ENCODE data around the gene SCYL2. TPM values are rescaled to one million over a fixed set of nuclear protein-coding genes. Genes with fewer than 3 reads are reported as not detected.
"Not testable (repeated sequence)": the region's sequence is repeated elsewhere in the genome, so short reads cannot be mapped to it uniquely, and the experiment has no call there.

The SCYL2 gene
- total RNA-seq, 4 donors from 2014 or later: 24.6 to 103 (median 42.5) TPM

DNA sequence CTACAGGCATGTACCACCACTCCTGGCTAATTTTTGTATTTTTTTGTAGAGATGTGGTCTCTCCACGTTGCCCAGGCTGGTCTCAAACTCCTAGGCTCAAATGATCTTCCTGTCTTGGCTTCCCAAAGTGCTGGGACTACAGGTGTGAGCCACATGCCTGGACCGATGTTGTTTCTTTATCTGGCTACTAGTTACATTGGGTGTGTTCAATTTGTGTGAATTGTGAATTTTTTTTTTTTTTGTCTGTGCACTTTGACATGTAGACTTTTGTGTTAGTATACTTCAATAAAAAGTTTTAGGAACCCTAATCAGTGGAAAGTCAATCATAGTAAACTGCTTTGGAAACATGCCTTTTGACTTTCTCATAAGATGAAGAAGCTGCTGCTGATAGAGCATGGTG is 65.9 kb downstream of the SCYL2 start:
- intact Hi-C loops (cut with DNase I; ENCODE audit: low total_unique reads): no loop called here
- DNase-seq: no peak
- no peaks in the 10 kb centered on the region for H3K27me3 ChIP-seq
- H3K4me1 ChIP-seq: no peaks in the 10 kb centered on the region
- H3K36me3 ChIP-seq: no peaks in the 10 kb centered on the region
- H3K4me3 ChIP-seq: no peak overlapping the region
- H3K27ac ChIP-seq: no peak overlapping the region
- TF ChIP-seq POLR2A (IDR thresholded peaks at IDR 0.05): no peak
- TF ChIP-seq, protein P1, sequence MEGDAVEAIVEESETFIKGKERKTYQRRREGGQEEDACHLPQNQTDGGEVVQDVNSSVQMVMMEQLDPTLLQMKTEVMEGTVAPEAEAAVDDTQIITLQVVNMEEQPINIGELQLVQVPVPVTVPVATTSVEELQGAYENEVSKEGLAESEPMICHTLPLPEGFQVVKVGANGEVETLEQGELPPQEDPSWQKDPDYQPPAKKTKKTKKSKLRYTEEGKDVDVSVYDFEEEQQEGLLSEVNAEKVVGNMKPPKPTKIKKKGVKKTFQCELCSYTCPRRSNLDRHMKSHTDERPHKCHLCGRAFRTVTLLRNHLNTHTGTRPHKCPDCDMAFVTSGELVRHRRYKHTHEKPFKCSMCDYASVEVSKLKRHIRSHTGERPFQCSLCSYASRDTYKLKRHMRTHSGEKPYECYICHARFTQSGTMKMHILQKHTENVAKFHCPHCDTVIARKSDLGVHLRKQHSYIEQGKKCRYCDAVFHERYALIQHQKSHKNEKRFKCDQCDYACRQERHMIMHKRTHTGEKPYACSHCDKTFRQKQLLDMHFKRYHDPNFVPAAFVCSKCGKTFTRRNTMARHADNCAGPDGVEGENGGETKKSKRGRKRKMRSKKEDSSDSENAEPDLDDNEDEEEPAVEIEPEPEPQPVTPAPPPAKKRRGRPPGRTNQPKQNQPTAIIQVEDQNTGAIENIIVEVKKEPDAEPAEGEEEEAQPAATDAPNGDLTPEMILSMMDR (IDR thresholded peaks at IDR 0.05): no peak
- H3K9me3 ChIP-seq: no peaks in the 10 kb centered on the region

DNA sequence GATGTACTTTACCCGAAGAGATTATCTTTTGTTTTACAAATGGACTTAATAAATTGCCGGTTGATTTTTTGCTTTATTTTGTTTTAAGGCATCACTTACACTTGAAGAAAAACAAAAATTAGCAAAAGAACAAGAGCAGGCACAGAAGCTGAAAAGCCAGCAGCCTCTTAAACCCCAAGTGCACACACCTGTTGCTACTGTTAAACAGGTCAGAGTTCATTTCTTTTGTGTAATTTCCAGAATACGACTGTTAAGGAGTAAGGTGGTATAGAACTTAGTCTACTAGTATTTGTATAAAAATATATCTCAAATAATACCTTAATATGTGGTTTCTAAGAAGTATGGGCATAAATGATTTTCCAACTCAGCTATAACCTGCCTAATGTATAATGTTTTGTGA is 70.3 kb downstream of the SCYL2 start:
- no peak overlapping the region for H3K27ac ChIP-seq
- TF ChIP-seq, protein P1 (IDR thresholded peaks at IDR 0.05): no peak
- TF ChIP-seq POLR2A (IDR thresholded peaks at IDR 0.05): no peak
- H3K27me3 ChIP-seq: no peaks in the 10 kb centered on the region
- no peaks in the 10 kb centered on the region for H3K9me3 ChIP-seq
- H3K36me3 ChIP-seq: no peaks in the 10 kb centered on the region
- H3K4me3 ChIP-seq: no peak overlapping the region
- intact Hi-C loops (cut with DNase I; ENCODE audit: low total_unique reads): no loop called here
- H3K4me1 ChIP-seq: no peaks in the 10 kb centered on the region
- DNase-seq: no peak

DNA sequence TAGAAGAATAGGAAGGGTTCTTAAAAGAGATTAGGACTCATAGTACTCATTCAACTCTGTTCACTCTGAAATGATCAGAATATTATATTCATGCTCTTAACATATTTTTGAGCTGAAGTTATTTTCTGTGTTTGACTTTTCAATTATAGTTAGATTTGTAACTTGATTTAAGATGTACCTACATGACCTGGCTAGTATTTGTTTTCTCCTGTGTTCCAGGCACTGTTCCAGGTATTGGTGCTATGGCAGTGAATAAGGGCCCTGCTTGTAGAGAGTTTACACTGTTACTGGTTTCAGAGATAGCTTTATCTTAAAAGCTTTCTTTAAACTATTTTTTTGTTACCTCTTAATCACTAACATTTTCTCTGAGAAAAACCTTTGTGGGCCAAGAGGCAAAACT is 70.8 kb downstream of the SCYL2 start:
- H3K9me3 ChIP-seq: no peaks in the 10 kb centered on the region
- no peaks in the 10 kb centered on the region for H3K4me1 ChIP-seq
- no peak overlapping the region for H3K4me3 ChIP-seq
- no peak overlapping the region for H3K27ac ChIP-seq
- H3K36me3 ChIP-seq: no peaks in the 10 kb centered on the region
- TF ChIP-seq, protein P1 (IDR thresholded peaks at IDR 0.05): no peak
- no peak for TF ChIP-seq POLR2A (IDR thresholded peaks at IDR 0.05)
- no peaks in the 10 kb centered on the region for H3K27me3 ChIP-seq
- intact Hi-C loops (cut with DNase I; ENCODE audit: low total_unique reads): no loop called here
- no peak for DNase-seq

DNA sequence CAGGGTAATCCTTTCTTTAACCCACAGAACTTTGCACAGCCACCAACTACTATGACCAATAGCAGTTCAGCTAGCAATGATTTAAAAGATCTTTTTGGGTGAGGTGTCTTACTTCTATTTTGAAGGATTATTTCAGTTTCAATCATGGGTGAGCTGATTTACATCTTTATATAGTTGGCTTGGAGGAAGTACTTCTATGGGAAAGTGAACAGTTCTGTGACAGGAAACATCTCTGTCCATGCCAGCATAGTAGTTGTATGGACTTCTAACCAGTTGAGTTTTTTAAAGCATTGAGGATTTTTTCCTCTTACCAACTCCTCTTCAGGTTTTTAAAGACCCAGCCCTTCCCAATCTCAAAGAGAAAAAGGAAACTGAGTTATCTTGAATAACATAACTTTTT is 72.1 kb downstream of the SCYL2 start:
- H3K27ac ChIP-seq: no peak overlapping the region
- no peak overlapping the region for H3K4me3 ChIP-seq
- DNase-seq: no peak
- intact Hi-C loops (cut with DNase I; ENCODE audit: low total_unique reads): no loop called here
- no peaks in the 10 kb centered on the region for H3K4me1 ChIP-seq
- no peaks in the 10 kb centered on the region for H3K36me3 ChIP-seq
- no peaks in the 10 kb centered on the region for H3K27me3 ChIP-seq
- no peaks in the 10 kb centered on the region for H3K9me3 ChIP-seq
- TF ChIP-seq POLR2A (IDR thresholded peaks at IDR 0.05): no peak
- TF ChIP-seq, protein P1 (IDR thresholded peaks at IDR 0.05): no peak

DNA sequence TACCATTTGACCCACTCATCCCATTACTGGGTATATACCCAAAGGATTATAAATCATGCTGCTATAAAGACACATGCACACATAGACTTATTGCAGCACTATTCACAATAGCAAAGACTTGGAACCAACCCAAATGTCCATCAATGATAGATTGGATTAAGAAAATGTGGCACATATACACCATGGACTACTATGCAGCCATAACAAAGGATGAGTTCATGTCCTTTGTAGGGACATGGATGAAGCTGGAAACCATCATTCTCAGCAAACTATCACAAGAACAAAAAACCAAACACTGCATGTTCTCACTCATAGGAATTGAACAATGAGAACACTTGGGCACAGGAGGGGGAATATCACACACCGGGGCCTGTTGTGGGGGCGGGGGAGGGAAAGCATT is 75.9 kb downstream of the SCYL2 start:
- intact Hi-C loops (cut with DNase I; ENCODE audit: low total_unique reads); H3K36me3 ChIP-seq: not testable (repeated sequence)

DNA sequence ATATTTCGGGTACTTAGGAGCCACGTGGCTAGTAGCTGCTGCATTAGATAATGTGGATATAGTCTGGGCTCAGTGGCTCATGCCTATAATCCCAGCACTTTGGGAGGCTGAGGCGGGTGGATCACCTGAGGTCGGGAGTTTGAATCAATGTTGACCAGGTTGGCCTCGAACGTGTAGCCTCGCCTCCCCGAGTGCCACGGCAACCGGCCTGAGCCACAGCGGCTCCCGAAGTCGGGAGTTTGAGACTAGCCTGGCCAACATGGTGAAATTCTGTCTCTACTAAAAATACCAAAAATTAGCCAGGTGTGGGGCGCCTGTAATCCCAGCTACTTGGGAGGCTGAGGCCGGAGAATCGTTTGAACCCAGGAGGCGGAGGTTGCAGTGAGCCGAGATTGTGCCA is 77.4 kb downstream of the SCYL2 start:
- H3K36me3 ChIP-seq; H3K4me1 ChIP-seq; DNase-seq; H3K4me3 ChIP-seq; H3K27ac ChIP-seq; H3K27me3 ChIP-seq; H3K9me3 ChIP-seq; intact Hi-C loops (cut with DNase I; ENCODE audit: low total_unique reads): not testable (repeated sequence)

More for the DNA sequence above, 75.9 kb downstream of the SCYL2 start:
- not testable (repeated sequence) for H3K4me3 ChIP-seq, H3K9me3 ChIP-seq, H3K27me3 ChIP-seq, DNase-seq, H3K4me1 ChIP-seq, H3K27ac ChIP-seq
